ENCODE data around the gene MRFAP1L1.
"Not testable (repeated sequence)": the region's sequence is repeated elsewhere in the genome, so short reads cannot be mapped to it uniquely, and the experiment has no call there.

Gene MRFAP1L1

DNA sequence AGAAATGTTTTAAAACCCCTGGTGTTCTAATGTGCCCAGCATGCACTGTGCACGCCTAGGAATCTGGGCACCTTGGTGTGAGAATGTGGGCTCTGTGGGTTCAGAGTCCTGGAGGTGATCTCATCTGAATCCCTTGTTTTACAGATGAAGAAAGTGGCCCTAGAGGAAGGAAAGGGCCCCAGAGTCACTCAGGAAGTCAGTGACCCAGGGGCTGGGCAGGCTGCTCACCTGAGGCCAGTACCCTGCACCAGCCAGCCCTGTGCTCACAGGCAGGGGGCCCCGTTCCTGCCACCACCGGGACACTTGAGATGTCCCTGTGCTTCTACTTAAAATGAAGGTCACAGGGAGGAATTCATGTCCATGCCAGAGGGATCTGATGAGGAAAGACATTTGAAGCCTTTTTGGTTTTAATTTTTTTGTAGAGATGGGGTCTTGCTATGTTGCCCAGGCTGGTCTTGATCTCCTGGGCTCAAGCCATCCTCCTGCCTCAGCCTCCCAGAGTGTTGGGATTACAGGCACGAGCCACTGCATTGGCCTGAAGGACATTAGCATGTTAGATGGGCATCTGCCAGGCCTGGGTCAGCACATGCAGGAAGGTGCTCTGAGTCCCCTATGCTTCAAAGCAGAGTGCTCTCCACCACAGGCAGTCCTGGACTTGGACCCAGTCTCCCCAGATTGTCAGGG is 23.4 kb downstream of the MRFAP1L1 start:
- no peak for DNase-seq

DNA sequence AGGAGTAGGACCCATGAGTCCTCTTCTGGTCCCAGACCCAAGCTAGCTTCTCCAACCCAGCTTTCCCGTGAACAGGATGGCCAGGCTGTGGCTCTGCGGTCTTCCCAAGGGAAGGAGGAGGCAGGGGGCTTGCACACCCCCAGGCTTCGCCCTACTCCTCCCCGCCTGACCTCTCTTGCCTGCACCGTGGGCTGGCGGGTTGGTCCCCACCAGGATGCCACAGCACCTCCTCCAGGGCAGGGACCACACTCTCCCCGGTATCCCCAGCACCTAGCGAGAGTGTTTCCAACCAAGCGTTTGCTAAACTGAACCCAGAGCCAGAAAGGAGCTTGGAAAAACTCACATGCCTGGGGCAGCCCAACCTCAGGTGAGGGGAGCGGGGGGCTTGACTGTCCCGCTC is 25.0 kb downstream of the MRFAP1L1 start:
- DNase-seq = no peak

DNA sequence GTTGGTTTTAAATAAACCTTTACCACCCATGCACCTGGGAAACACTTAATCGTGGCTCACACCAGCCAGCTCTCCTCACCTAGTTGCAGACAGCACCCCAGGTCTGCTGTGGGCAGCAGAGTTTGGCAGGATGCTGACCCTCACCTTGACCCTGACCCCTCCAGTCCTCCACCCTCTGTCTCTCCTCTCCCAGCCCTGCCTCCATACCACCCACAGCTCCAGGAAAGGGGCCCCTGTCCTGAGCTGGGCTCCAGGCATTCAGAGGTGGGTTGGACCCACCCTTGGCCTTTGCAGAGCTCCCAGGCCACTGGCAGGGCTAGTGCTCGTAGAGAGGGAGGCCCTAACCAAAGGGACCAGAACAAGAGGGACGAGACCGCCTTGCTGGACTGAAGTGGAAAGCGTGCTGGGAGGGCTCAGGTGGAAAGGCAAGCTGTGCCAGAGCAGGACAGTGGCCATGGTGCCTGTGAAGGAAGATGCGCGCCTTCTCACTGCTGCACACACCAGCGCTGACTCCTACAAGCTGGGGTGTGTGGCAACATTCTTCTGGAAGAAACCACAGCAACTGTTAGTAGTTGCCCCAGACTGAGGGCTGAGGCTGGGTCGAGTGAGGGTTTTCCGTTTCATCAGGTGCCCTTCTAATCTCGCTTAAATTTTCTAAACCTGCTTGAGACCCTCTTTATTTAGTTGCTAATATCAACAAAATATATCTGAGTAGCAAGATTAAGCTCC is 26.6 kb downstream of the MRFAP1L1 start:
- no peak for DNase-seq

- DNase-seq = peak; percentile 61
Measured at GRCh38 chr4:6681191-6681590, 28.5 kb downstream of the MRFAP1L1 start.

- DNase-seq = peak; percentile 57
Measured at GRCh38 chr4:6680372-6681034, 29.2 kb downstream of the MRFAP1L1 start.

GRCh38 chr4:6676722-6677558 is 32.7 kb downstream of the MRFAP1L1 start:
- no peak for DNase-seq

DNA sequence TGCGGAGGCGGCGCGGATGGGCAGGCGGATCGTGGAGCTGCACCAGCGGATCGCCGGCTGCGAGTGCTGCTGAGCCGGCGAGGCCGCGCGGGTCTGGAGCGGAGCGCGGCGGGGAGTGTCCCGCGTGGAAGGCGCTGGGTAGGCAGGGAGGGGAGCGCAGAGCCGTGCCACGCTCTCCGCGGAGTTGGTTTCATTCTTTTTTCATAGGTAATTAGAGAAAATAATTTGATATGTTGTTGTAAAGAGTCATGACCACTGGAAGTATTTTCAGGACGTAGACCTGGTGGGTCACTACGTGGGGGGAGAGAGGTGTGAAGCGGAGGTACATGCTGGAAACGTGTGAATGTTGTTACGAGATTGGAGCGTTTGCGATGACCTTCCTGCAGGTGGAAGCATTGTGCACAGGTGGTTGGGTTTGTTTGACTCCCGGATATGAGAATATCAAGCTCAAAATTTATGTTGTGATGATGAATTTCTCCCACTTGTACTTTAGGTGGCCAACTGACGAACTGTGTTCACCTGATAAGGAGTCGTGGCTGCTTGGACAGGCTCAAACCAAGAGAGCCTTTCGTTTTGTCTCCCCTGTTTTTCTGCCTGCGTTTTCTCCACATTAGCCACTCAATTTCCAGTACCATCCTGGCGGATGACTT is 35.0 kb downstream of the MRFAP1L1 start:
- DNase-seq = peak; percentile 93

GRCh38 chr4:6673660-6674499 is 35.8 kb downstream of the MRFAP1L1 start:
- DNase-seq = peak; percentile 100

DNA sequence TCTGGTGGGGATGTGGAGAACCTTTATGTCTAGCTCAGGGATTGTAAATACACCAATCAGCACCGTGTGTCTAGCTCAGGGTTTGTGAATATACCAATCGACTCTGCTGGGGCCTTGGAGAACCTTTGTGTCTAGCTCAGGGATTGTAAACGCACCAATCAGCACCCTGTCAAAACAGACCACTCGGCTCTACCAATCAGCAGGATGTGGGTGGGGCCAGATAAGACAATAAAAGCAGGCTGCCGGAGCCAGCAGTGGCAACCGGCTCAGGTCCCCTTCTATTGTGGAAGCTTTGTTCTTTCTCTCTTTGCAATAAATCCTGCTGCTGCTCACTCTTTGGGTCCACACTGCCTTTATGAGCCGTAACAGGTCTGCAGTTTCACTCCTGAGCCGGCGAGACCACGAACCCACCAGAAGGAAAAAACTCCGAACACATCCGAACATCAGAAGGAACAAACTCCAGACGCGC is 36.4 kb downstream of the MRFAP1L1 start:
- peak; percentile 76 for DNase-seq

GRCh38 chr4:6672541-6673190 is 37.0 kb downstream of the MRFAP1L1 start:
- DNase-seq = not testable (repeated sequence)

GRCh38 chr4:6672131-6672530 is 37.5 kb downstream of the MRFAP1L1 start:
- no peak for DNase-seq

GRCh38 chr4:6671648-6672047 is 38.0 kb downstream of the MRFAP1L1 start:
- DNase-seq = no peak

- DNase-seq = peak; percentile 91
Measured at GRCh38 chr4:6668391-6668790, 41.3 kb downstream of the MRFAP1L1 start.

DNA sequence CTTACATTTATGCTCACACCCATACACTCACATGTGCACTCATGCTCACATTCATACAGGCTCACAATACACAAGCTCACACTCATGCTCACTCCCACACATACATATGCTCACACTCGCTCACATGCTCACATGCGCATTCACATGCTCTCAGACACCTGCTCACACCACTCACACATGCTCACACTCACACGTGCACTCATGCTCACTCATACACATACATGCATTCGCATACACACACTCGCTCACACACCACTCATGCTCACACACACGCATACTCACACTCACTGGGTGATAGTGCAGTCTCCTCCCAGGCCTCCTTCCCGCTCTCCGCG is 44.4 kb downstream of the MRFAP1L1 start:
- DNase-seq = no peak

DNA sequence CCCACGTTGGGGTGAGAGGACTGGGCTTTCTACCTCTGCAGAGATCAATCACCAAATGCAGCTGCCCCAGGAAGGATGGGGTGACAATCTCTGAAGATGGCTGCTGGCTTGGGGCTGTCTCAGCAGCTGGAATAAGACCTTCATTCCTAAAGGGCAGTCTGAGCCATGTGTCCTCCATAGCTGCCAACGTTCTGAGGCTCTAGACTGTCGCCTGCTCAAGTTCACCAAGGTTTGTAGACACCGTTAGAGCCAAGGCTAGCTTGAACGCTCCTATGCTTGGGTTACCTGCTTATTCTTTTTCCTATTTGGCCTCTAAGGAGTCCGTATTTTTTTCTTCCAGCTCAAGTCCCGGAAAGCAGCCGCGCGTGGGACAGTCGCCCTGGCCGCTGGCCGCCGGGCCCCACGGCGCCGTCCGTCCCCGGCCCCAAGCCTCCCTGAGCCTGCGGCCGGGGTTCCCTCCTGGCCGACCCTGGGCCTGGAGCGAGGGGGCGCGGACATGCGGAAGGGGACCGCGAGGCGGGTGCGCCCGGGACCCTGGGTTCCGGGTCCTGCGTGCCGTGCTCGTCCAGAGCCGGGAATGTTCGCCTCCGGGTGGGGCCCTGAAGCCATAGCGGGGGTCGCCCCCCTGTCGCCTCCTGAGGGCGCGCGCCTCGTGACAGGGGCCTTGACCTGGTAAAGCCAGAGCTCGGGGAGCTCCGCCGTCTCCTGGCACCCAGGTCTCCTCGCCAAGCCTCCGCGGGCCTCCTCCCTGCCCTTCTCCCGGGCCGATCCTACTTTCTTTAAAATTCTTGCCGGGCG is 45.9 kb downstream of the MRFAP1L1 start:
- peak; percentile 55 for DNase-seq

DNA sequence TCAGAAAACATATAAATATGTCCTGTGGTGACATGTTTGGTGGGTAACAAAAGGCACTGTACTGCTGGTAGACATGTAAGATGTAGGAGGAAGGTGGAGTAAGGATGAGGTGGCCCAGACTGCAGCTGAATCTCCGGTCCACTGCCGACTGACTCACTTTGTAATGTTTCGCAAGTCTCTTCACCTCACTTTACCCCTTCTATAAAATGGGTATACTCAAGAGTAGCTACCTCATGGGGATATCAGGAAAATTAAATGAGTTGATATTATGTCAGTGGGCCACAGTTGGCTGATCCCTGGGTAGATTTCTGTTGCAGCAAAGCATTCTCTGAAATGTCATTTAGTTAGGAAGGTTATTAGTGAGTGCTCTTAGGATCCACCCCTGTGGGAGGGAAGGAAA is 47.1 kb downstream of the MRFAP1L1 start:
- no peak for DNase-seq

DNA sequence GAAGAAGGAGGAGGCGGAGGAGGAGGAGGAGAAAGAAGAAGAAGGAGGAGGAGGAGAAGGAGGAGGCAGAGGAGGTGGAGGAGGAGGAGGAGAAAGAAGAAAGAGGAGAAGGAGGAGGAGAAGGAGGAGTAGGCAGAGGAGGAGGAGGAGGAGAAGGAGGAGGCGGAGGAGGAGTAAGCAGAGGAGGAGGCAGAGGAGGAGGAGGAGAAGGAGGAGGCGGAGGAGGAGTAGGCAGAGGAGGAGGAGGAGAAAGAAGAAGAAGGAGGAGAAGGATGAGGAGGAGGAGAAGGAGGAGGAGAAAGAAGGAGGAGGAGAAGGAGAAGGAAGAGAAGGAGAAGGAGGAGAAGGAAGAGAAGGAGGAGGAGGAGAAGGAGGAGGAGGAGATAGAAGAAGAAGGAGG is 49.2 kb downstream of the MRFAP1L1 start:
- no peak for DNase-seq

DNA sequence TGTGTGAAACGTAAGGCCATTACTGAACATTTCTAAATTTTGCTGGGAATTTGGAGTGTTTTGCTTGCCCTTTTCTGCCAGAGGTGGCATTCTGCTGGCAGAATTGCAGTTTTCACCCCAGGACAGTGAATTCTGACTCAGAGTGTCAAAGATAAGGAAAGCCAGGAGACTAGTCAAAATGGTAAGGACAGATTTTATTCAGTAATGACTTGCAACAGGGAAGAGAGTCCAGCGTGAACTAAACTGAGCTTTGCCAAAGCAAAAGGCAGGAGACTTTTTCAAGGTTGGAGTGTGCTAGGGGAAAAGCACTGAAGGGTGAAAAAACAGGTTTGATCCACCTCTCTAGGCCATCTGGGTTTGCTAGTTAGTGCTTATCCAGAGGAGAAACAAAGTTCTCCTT is 49.8 kb downstream of the MRFAP1L1 start:
- no peak for DNase-seq

- peak; percentile 65 for DNase-seq
Measured at GRCh38 chr4:6658597-6659075, 51.0 kb downstream of the MRFAP1L1 start.

DNA sequence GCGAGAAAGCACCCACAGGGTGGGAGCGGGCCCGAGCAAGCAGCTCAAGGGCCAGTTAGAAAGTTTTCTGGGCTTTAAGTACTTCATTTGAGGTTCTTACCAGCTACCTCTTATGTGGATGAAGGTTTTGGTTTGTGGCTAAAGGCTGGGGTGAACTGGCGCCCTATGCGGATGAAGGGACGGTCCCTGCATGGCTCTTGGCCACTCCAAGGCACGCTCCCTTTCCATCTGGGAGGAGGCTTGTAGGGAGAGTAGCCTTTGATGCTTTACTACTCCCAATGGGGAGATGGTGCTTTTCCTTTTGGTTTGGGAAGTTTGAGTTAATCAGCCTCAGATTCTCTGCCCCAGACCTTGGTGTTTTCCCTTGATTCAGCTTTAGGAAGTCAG is 51.5 kb downstream of the MRFAP1L1 start:
- DNase-seq = no peak

Data from DMS53 (cell line).